Measurements from ENCODE around the gene CCDC82.

Gene CCDC82

DNA sequence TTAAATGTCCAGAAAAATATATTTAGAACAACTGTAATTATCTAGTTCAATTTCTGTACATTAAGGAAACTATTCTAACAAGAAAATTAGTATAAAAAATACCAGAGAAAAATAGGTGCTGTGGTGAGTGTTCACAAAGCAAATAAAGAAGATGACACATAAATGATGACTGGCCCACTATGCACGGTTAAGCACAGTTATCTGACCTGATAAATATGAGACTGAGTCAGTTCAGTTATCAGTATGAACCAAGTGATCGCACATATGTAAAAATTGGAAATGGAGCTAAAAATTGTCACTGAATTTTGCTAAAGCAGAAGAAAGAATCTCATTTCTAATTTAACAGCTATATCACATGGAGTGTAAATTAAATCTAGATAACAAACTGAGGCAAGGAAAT, 27.9 kb downstream of the CCDC82 start:
- no peak for DNase-seq (ENCODE audit: low read depth, low spot score)

DNA sequence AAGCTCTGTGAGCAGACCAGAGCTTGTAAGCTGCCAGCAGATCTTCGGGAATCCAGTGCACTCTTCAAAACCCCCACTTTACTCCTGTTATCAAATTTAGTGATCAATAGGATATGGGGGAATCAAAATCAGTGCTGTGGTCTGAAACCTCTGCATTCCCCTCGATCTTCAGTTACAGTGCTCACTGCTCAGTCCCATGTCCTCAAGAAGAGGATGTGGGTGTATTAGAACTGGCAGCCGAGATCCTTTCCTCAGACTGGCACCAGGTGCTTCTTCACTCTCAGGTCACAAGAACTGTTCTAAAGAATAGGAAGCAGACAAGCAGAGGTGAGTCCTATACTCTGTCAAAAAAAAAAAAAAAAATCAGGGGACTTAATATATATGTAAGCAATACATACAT, 31.4 kb downstream of the CCDC82 start:
- no peak for DNase-seq (ENCODE audit: low read depth, low spot score)

DNA sequence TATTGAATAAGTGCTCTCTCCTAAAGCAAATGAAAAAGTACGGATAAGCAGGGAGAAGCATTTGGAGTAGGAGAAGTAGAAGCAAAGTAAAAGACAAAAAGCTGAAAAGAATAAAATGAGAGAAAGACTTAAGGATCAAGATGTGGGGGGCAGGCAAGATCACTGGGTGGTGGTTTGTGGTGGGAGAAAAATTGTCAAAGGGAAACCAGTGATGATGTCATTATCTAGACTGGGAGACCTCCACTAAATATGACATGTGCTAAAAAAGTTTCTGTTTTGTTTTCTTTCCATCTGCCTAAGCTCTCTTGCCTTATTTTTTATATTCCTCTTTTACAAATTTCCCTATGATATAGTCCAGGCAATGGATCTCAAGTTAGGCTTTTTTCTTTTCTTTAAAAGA, 31.9 kb downstream of the CCDC82 start:
- no peak for DNase-seq (ENCODE audit: low read depth, low spot score)

DNA sequence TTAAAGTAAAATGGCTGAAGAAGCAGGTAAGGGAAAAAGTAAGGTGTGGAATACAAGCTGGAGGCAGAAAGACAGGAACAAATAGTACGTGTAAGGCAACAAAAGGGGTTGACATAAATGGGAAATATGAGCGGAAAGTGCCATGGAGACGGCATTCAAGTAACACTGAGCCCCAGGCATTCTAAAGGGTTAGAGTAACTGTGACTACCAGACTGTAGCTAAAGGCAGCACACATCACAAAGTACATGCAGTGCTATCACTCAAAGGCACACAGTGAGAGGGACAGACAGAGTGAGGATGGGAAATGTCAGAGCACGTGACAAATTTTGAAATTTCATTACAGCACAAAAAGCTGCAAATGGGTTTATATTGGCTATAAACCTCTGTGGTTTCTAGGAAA, 32.9 kb downstream of the CCDC82 start:
- DNase-seq (ENCODE audit: low read depth, low spot score), result no peak

DNA sequence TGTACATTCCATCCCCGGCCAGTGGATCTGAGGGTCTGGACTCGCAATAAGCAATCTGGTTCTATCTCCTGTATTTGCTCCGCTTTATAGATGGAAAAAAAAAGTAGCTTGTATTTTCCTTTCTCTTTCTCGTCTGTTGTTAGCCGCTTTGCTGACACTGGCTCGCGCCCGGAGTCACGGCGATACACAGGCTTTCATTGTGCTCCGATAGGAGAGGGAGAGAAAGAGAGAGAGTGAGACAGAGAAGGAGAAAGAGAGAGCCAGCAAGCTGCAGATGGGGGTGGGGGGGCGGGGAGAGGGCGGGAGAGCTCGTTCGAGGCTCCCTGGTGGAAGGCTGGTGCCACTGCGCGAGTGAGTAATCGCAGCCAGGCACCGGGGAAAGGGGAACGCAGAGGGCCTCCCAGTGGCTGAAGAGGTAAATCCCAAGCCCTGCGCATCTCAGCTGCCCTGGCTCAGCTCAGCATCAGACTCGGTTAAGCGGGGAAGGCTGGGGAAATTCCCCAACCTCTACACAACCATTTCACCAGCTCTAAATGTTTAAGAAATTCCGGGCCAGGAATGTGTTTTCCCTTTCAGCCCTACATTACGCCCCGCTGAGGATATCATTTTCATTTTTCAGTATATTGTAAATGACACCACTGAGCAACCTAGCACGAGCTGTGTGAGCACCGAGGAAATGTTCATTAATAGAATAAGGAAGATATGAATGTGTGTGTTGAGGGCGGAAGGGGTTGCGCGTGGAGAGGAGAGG, 46.6 kb downstream of the CCDC82 start, which contains the start of gene MAML2:
Gene MAML2, minus strand, starts transcription at position 235 of the 751 bp plus-strand sequence. CDS start 1,300 bp downstream, outside the sequence.
- peak; percentile 88 for DNase-seq (ENCODE audit: low read depth, low spot score)

DNA sequence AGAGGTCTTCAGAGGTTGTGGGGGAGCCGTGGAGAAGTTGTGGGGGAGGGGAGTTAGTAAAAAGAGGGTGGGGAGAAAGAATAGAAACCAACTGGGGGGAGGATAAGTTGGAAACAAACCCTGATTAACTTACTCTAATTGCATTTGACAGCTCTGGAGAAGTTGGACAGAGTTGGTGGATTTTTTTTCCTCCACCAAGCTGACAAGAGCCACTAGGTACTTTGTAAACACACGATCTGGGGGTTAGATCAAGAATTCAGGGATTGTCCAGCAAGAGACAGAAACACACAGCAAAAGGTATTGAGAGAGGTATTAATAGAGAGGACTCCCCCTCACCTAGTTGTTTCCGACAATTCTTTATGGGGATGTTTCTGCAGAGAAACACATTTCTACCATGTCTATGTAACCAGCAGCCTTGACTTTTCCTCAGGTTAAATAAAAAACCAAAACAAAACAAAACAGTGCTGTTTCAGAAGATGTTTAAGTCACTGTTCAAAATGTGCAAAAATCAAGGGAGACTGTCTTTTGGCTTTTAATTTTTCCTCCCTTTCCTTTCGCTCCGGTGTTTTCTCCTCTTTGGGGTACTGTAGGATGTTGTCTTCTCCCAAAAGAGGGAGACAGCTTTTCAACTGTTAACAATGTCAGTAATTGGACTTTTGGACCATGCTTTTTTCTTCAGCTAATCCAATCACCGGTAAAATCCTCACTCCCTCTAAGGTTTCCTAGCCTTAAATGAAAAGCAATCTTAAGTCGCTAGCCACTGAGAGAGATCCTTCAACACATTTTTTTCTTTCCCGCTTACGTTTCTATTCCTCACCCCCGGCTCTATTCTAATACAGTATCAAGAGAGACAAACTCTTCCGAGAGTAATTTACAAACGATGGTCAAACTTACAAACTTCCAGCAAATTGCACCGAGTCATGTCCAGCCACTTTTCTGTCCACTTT, 47.4 kb downstream of the CCDC82 start:
- no peak for DNase-seq (ENCODE audit: low read depth, low spot score)

DNA sequence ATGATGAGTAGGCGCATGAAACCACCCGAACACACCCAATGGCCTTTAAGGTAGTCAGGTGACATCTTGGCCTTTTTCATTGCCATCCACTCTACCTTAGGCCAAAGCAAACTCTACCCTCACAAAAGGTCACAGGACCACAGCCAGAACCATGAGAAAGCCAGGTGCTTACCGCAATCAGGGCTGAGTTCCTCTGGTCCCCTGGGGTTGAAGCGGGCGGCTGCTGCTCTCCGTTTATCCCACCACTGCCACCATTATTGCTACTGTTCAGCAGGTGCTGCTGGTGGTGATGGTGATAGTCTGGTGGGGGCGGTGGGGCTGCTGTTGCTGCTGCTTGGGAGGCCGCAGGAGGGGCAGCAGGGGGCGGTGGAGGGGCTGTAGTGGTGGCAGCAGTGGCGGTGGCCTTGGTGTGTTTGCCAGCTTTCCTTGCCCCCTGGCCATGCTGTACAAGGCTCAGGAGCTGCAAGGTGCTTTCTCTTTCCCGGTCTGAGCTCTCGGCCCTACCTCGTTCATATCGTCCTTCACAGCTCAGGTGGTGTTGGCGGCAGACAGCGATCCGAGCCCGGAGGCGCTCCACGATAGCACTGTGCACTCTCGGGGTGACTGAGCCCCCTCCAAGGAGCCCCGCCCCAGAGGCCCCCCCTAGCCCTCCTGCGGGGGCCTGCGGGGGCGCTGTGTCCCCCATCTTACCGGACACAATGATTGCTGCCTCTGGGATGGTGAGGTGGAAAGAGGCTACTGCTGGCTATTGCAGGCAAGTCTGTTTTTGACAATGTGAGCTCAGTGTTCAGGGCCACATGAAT, 48.3 kb downstream of the CCDC82 start:
- DNase-seq (ENCODE audit: low read depth, low spot score), result no peak

DNA sequence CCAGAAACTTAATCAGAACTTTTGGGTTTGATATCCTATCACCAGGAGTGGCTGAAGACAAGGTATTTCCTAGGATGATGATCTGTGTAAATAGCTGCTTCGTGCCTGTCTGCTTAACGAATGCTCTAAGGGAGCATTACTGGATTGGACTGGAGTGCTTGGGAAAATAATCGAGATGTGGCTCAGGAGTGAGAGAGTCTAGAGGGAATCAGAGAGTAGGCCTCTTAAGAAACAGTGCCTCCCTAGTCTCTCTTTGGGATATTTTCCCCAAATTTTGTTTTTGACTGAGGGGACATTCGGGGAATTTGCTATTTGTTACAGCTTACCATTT, 49.2 kb downstream of the CCDC82 start:
- no peak for DNase-seq (ENCODE audit: low read depth, low spot score)

DNA sequence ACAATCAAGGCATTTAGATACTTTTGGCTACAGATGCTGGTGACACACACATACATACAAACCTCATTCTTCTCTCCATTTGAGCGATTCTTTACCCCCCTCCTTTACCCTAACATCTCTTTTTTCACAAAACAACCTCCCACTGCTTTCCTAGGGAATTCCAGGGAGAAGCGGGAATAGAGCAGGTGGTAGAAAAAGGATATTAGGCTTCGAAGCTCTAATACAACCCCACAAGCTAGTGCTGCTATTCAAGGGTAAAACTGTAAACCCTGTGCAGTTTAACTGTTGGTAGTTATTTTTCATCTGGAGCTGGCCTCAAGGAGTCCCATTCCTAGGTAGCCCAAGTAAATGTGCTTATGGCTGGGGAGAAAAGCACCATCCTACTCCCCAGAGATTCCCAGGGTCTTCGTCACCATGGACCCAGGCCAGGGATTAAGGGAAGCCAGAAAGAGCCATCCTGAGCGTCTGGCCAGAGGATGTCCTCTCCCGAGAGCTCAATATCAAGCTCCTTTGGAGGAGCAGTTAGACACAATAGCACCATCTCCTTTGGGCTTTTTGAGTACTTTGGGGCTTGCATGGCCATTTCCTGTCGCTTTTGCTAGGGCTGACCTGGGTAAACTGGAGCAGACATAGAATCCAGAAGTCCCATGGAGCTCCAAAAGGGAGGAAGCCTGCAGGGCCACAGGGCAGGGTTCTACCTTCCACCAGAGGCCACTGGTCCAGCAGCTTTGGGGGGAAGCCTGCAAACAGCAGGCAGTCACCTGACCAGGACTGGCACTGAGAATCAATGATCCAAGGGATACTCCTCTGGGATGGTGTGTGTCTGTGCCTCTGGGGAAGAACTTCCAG, 49.8 kb downstream of the CCDC82 start:
- DNase-seq (ENCODE audit: low read depth, low spot score), result no peak

DNA sequence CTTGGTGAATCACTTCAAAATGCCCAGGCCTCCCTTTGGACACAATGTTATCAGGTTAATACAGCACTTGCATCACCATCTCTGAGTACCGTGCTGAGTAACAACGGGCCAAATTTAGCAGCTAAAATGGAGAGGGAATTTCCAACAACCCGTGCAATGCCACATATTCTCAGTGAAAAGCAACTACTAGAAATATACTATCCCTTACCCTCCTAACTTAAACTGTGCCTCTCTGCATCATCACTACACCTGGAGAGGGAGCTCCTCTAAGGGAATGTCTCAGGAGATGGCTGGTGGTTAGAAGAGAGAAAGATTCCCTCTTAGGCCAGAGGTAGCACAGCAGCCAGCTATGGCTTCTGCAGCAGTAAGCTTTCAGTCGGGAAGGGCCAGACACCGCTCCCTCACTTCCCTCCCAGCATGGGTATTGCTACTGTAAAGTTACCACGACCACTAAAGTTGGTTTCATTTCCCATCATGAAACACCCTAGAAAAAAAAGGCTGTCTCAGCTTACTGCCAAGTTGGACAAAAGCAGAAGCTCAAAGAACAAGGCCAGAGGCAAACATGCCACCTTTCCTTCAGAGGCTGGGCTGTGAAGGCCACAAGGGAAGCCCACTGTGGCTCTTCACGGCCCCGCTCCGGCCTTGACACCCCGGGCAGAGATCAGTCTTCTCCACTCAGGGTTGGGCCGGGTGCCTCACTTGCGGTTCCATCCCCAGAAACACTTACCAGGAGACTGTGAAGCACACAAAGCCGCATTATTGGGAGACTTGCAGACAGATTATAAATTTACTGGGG, 50.6 kb downstream of the CCDC82 start:
- DNase-seq (ENCODE audit: low read depth, low spot score), result no peak

DNA sequence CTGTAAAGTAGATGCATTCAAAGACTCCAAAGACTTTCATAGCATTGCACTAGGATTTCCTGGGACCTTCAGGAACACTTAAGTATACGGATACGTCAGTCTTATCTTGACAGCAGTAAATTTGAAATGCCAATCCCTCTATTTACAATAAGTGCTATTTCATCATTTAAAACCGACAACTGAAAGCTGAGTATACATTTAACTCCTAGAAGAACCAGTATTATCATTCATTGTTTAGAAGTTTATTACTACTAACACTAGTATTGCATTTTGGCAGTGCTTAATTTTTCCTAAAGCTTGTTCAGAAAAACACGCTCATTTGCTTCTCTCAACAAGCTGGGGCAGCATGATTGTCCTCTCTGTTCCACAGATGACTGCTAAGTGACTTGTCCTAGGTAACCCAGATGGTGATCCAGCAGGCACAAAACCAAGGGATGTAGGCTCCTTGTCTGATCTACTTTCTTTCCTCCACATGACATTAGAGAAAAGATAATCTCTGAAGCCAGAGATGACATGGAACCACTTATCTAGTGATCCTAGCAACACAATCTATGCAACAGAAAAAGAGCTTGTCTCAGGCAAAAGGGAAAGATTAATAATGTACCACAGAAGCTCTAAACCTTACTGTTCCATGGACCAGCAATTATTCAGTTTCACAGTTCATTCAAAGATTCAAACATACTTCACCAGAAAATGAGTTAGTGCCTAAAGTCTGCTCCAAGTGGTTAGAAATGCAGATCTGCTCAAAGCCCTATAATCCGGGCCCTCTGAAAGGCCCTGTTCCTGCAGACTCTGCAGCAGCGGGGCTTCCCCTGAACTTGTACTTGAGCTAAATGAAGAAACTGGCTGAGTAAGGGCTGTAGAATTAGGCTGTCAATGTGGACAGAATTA, 51.9 kb downstream of the CCDC82 start:
- no peak for DNase-seq (ENCODE audit: low read depth, low spot score)

DNA sequence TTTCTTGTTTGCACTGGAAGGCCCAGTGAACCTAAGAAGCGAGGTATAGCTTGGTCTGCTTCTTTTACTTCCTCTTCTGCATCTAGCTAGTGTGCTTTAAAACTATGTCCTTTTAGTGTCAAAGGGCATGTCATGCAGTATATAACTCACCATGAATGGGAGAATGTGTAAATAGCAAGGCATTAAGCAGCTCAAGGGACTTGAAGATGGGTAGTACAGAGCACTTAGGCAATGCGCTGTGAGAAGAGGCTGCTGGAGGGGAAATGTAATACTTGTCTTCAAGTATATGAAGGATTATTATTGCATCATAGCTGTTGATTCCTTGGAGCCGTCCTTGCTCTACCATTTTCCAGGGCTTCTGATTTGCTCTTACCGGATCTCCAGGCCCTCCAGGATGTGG, 54.3 kb downstream of the CCDC82 start:
- no peak for DNase-seq (ENCODE audit: low read depth, low spot score)

DNA sequence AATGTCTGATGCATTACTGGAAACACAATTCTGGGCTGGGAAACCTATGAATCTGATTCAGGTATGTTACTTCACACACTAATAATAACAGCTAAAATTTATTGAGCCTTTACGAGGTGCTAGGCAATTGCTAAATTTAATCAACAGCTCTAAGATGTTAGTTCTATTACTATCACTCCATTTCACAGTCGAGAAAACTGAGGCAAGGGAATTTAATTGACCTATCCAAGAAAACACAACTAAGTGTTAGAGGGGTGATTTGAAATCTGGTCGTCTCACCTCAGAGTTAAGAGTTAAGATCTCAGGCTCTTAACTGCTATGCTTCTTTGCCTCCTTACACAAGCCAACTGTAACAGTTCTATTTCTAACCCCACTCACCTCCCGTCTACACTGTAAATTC, 55.5 kb downstream of the CCDC82 start:
- no peak for DNase-seq (ENCODE audit: low read depth, low spot score)

DNA sequence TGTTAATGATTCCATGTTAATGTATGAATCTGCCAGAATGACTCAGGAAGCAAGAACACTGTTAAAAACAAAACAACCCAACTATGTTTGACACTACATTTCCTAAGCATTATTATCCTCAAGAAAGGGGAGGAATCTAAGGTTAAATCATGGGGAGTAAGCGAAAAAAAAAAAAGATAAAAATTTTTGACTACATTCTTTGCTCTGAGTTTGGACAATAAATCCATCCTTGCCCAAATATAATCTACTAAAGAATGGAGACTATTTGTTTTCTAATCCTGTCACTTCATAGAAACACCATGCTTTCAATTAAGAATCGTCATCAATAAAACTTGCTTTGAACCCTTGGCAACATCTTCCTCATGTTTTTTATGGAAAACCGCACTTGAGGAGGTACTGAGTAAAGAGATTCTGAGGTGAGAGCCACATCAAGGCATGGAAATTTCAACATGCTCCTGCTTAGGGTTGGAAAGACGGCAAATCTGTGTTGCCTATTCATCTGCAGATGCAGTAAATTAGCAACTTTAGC, 56.5 kb downstream of the CCDC82 start:
- DNase-seq (ENCODE audit: low read depth, low spot score), result no peak

DNA sequence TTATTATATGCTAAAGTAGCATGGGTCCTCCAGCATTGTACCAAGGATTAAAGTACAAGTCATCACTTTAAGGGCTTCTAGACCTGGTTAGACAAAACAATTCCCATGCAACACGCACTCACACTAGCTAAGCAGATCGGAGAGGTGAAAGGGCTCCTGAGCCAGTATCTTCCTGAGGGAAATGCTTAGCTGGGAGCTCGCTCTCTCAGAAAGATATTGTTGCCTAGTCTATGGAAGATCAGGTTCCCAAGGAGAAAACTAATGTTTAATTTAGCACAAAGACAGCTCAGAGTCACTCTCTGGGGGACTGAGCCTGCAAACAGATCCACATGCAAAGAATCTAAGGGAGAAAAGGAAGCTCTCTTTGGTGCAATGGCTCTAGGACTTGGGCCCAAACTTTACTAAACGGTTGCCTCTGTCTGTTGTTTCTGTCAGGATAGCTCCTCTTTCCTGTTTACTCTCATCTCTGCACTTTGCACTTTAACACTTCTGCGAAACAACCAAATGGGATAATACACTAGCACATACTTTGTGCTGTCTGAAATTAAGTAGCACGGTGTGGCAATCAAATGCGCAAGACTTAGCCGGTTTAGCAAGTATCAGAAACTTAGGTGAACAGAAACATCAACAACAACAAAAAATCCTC, 57.5 kb downstream of the CCDC82 start:
- no peak for DNase-seq (ENCODE audit: low read depth, low spot score)

DNA sequence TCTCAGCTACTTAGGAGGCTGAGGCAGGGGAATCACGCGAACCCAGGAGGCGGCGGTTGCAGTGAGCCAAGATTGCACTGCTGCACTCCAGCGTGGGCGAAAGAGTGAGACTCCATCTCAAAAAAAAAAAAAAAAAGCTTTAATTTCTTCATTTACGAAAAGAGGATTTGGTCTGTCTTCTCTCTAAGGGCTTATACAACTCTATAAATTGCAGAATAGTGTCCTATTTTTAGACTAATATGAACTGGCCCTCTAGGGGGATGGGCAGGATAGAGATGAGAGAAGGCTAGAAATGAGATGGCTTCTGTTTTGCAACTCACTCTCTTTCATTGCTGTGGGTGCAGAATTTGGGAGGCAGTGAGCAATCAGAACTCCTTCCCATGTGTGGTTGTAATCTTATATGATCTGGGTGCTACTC, 58.0 kb downstream of the CCDC82 start:
- no peak for DNase-seq (ENCODE audit: low read depth, low spot score)

DNA sequence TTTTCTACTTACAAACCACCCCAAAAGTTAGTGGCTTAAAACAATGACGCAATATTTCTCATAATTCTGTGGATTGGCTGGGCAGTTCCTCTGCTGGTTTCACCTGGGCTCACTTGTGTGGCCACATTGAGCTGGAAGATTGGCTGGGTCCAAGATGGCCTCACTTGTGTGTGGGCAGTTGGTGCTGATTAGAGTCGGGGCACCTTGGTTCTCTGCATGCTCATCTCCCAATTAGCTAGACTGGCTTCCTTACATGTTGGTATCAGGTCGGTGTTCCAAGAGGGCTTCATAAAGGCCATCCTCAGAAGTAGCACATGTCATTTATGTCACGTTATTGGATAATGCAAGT, 59.2 kb downstream of the CCDC82 start:
- DNase-seq (ENCODE audit: low read depth, low spot score), result no peak

DNA sequence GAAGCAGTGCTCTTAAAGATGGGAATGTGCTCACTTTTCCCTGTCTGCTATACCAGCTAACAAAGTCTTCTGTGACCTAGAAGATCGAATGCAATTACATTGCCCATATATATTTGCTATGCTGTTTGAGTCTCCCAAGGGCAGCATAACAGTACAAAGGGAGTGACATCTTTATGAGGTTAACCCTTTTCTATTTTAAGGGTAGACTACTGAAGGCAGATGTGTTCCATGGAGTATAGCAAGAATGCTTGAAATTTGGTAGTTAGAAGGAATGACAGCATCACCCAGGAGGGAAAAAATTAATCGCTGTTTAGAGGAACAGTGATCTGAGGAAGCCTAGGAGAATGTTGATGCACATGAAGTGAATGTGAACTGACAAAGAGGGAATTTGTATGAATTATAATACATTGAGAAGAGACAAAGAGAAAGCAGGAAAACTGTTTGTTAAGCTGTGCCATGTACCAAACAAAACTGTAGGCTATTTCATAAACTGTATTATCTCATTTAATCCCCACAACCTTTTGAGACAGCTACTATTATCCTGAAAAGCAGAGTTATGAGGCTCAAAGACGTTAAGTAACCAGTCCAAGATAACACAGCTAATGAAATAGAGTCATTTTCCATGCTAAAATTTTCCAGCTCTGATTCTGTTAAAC, 59.7 kb downstream of the CCDC82 start:
- DNase-seq (ENCODE audit: low read depth, low spot score), result no peak

Measured in iPS DF 19.7 (cell line).